HepG2 (cell line): ENCODE results near the gene PSD4. TPM values are rescaled to one million over a fixed set of nuclear protein-coding genes. Genes with fewer than 3 reads are reported as not detected.

Source experiments
- FOXA3 ChIP-seq: IDR thresholded peaks from 2 replicates; pipeline ENCODE4 v1.6.1; 2016; ENCODE audit warnings: missing genetic modification reagents, missing compliant biosample characterization
- FOXM1 ChIP-seq: sonication (generic); formaldehyde crosslinking; IDR thresholded peaks from 2 replicates; pipeline ENCODE4 v1.5.0; 2020; ENCODE audit warnings: missing genetic modification reagents
- HNF1B ChIP-seq: sonication (generic); formaldehyde crosslinking; IDR thresholded peaks from 2 replicates; pipeline ENCODE4 v1.5.1; 2020; ENCODE audit warnings: mild to moderate bottlenecking, moderate library complexity, missing genetic modification reagents
- HNF4A ChIP-seq: sonication (generic); formaldehyde crosslinking; IDR thresholded peaks from 2 replicates; pipeline ENCODE4 v1.4.0; 2020; ENCODE audit warnings: missing genetic modification reagents
- IKZF4 ChIP-seq: sonication (generic); formaldehyde crosslinking; IDR thresholded peaks from 2 replicates; pipeline ENCODE4 v1.5.1; 2020; ENCODE audit warnings: borderline replicate concordance, mild to moderate bottlenecking, low read depth, missing genetic modification reagents; ENCODE audit errors: not compliant biosample characterization
- IRF1 ChIP-seq: sonication (generic); formaldehyde crosslinking; IDR thresholded peaks from 2 replicates; pipeline ENCODE4 v1.4.0; 2020; ENCODE audit warnings: low read depth, mild to moderate bottlenecking, missing genetic modification reagents
- MTA3 ChIP-seq: sonication (generic); formaldehyde crosslinking; IDR thresholded peaks from 2 replicates; pipeline ENCODE4 v1.4.0; 2020; ENCODE audit warnings: missing genetic modification reagents
- NCOA5 ChIP-seq: sonication (generic); formaldehyde crosslinking; IDR thresholded peaks from 2 replicates; pipeline ENCODE4 v1.4.0; 2020; ENCODE audit warnings: missing genetic modification reagents
- RARA ChIP-seq: IDR thresholded peaks from 2 replicates; pipeline ENCODE4 v1.6.1; 2016; ENCODE audit warnings: missing genetic modification reagents, missing compliant biosample characterization
- RNF219 ChIP-seq: sonication (generic); formaldehyde crosslinking; IDR thresholded peaks from 2 replicates; pipeline ENCODE4 v1.5.0; 2020; ENCODE audit warnings: mild to moderate bottlenecking, missing genetic modification reagents
- ZIK1 ChIP-seq: sonication (generic); formaldehyde crosslinking; IDR thresholded peaks from 2 replicates; pipeline ENCODE4 v1.5.0; 2020; ENCODE audit warnings: mild to moderate bottlenecking, low read depth, missing genetic modification reagents, borderline replicate concordance
- ZMAT3 ChIP-seq: sonication (generic); formaldehyde crosslinking; conservative IDR thresholded peaks from 2 replicates; pipeline ENCODE4 v1.7.0; 2021; ENCODE audit warnings: missing genetic modification reagents
- ZNF205 ChIP-seq: IDR thresholded peaks from 2 replicates; pipeline ENCODE4 v1.6.1; 2018; ENCODE audit warnings: missing biosample characterization, missing genetic modification reagents
- ZNF30 ChIP-seq: sonication (generic); formaldehyde crosslinking; IDR thresholded peaks from 2 replicates; pipeline ENCODE4 v1.5.0; 2020; ENCODE audit warnings: mild to moderate bottlenecking, missing genetic modification reagents
- ZNF335 ChIP-seq: sonication (generic); formaldehyde crosslinking; IDR thresholded peaks from 2 replicates; pipeline ENCODE4 v1.4.0; 2020; ENCODE audit warnings: missing genetic modification reagents
- ZNF350 ChIP-seq: sonication (generic); formaldehyde crosslinking; IDR thresholded peaks from 2 replicates; pipeline ENCODE4 v1.4.0; 2020; ENCODE audit warnings: mild to moderate bottlenecking, low read depth, missing genetic modification reagents, borderline replicate concordance
- ZNF431 ChIP-seq: sonication (generic); formaldehyde crosslinking; IDR thresholded peaks from 2 replicates; pipeline ENCODE4 v1.9.0; 2022; ENCODE audit warnings: missing genetic modification reagents, low read depth, mild to moderate bottlenecking, borderline replicate concordance
- ZNF792 ChIP-seq: IDR thresholded peaks from 2 replicates; pipeline ENCODE4 v1.6.1; 2016
- ZNF800 ChIP-seq: sonication (generic); formaldehyde crosslinking; IDR thresholded peaks from 2 replicates; pipeline ENCODE4 v1.4.0; 2020; ENCODE audit warnings: missing genetic modification reagents
- polyA plus RNA-seq, 8 experiments: library from polyadenylated mRNA; depleted of rRNA in 3 of 8; stranded (reverse) in 7 of 8; unstranded in 1 of 8; fragments of >200 nt; fragmentation: Illumina TruSeq in 4 of 8; extraction: Trizol in 4 of 8; gene quantifications; 2 replicates each; pipeline versions ENCODE4 v1.2.1 to v1.2.3, GENCODE V29; 2011 to 2016; ENCODE audit warnings: low read depth in 4 of 8, missing spikeins in 1 of 8, mixed read lengths in 1 of 8; ENCODE audit not compliant: insufficient read depth in 1 of 8
- total RNA-seq, 5 experiments: library from RNA; depleted of rRNA; stranded (reverse); fragments of >200 nt; fragmentation: Illumina TruSeq; extraction: Trizol; gene quantifications; 2 replicates each; pipeline ENCODE4 v1.2.3, GENCODE V29; 2016; ENCODE audit warnings: low read depth in 1 of 5
- TF ChIP-seq, protein P1 (sequence below): IDR thresholded peaks from 2 replicates; pipeline ENCODE4 v1.6.1; 2016; ENCODE audit warnings: low read depth

The PSD4 gene
- total and polyA plus RNA-seq, 2 of the 13 experiments (the other 11 are each of a cell fraction or from before 2014, with no cell fraction given) = 5.8 to 9.4 TPM

GRCh38 chr2:113218283-113219091 lies 44.7 kb downstream of the PSD4 start (continued):
- no peak for TF ChIP-seq ZNF800 (CRISPR knock-in tag)
- peak; percentile 55; the same call in 1 of the 2 replicates for TF ChIP-seq ZMAT3 (CRISPR knock-in tag)
- peak; percentile 57 for TF ChIP-seq HNF1B (CRISPR knock-in tag)
- no peak for TF ChIP-seq RNF219
- TF ChIP-seq IRF1 = no peak
- no peak for TF ChIP-seq MTA3 (CRISPR knock-in tag)
- TF ChIP-seq ZNF431 (CRISPR knock-in tag) = no peak
- peak; percentile 73 for TF ChIP-seq HNF4A (CRISPR knock-in tag)
- TF ChIP-seq RARA (CRISPR knock-in tag) = peak; percentile 53; the same call in 1 of the 2 replicates
- no peak; the same call in 1 of the 2 replicates for TF ChIP-seq ZNF335 (CRISPR knock-in tag)
- TF ChIP-seq ZIK1 (CRISPR knock-in tag) = no peak
- no peak for TF ChIP-seq ZNF30
- no peak for TF ChIP-seq NCOA5 (CRISPR knock-in tag)
- no peak for TF ChIP-seq ZNF792 (CRISPR knock-in tag)
- no peak for TF ChIP-seq IKZF4
- no peak for TF ChIP-seq FOXM1 (CRISPR knock-in tag)
- peak; percentile 76 for TF ChIP-seq FOXA3 (CRISPR knock-in tag)
- TF ChIP-seq ZNF350 (CRISPR knock-in tag) = no peak
- TF ChIP-seq, protein P1, sequence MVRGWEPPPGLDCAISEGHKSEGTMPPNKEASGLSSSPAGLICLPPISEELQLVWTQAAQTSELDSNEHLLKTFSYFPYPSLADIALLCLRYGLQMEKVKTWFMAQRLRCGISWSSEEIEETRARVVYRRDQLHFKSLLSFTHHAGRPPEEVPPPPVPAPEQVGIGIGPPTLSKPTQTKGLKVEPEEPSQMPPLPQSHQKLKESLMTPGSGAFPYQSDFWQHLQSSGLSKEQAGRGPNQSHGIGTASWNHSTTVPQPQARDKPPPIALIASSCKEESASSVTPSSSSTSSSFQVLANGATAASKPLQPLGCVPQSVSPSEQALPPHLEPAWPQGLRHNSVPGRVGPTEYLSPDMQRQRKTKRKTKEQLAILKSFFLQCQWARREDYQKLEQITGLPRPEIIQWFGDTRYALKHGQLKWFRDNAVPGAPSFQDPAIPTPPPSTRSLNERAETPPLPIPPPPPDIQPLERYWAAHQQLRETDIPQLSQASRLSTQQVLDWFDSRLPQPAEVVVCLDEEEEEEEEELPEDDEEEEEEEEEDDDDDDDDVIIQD (CRISPR knock-in tag) = peak; percentile 56
- peak; percentile 28; the same call in 1 of the 2 replicates for TF ChIP-seq ZNF205 (CRISPR knock-in tag)
